Measurements from ENCODE around the gene MUC20. TPM values are rescaled to one million over a fixed set of nuclear protein-coding genes. Genes with fewer than 3 reads are reported as not detected.

MUC20 gene
- total and polyA plus RNA-seq, 2 experiments from 2014 or later = 0.29 TPM; not detected in 1

DNA sequence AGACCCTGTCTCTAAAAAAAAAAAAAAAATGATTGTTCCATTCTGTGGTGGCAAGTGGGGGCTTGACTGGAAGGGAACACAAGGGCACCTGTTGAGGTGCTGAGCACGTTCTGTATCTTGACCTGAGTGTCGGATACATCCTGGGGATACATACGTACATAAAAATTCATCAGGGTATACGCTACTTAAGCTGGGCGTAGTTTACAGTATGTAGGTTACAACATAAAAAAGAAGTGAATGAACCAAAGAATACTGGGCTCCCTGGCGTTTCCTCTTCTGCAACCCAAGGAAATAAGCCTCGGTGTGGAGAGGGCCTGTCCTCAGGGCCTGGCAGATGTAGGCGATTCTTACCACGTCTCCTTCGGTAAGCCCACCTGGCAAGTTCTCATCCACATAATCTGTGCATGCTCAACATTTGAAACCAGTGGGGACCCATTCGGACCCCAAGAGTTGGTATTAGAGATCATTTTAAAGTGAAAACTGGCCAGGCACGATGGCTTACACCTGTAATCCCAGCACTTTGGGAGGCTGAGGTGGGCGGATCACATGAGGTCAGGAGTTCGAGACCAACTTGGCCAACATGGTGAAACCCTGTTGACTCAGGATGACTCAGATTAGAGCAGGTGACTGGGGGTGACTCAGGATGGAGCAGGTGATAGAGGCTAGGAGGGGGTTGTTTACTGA lies 5.1 kb upstream of the MUC20 start (continued):
- TF ChIP-seq ZNF331 (CRISPR knock-in tag; IDR thresholded peaks at IDR 0.05; ENCODE audit: low read depth) (no peak), EZH2phosphoT487 (IDR thresholded peaks at IDR 0.05; ENCODE audit: unreplicated experiment) (no peak), REST (IDR thresholded peaks at IDR 0.05; ENCODE audit: unreplicated experiment) (no peak), NANOG (IDR thresholded peaks at IDR 0.05; ENCODE audit: borderline replicate concordance) (no peak)

- ATAC-seq (no peak), DNase-seq (ENCODE audit: low spot score) (no peak)
- H3F3A ChIP-seq (replicated peaks; ENCODE audit: low read depth) = no peaks in the 10 kb centered on the region
- H3K27me3 ChIP-seq (ENCODE audit: insufficient read depth) = no peaks in the 10 kb centered on the region
- Mint-ChIP-seq H3K36me3 (ENCODE audit: low read depth) (peaks cover 6% of the 10 kb centered on the region; the same call in 1 of the 3 replicates), H3K27ac (no peak overlapping the region), H3K4me3 (no peak overlapping the region), H3K4me1 (peaks cover 26% of the 10 kb centered on the region), H3K9me3 (peaks cover 9% of the 10 kb centered on the region), H3K27me3 (ENCODE audit: insufficient read depth, low read depth, poor library complexity) (peaks cover 11% of the 10 kb centered on the region)
- no peaks in the 10 kb centered on the region for H3K36me3 ChIP-seq (ENCODE audit: insufficient read depth)
- H3K79me2 ChIP-seq (replicated peaks; ENCODE audit: insufficient read depth) = no peaks in the 10 kb centered on the region
- H3K4me2 ChIP-seq = no peak overlapping the region
- H2AFZ ChIP-seq = no peak overlapping the region
- H3K4me3 ChIP-seq = no peak overlapping the region
- no peaks in the 10 kb centered on the region for H3K9me2 ChIP-seq (ENCODE audit: insufficient read depth)
- H4K20me1 ChIP-seq (replicated peaks; ENCODE audit: insufficient read depth) = no peaks in the 10 kb centered on the region
- peaks cover 22% of the 10 kb centered on the region for H3K4me1 ChIP-seq (ENCODE audit: insufficient read depth)
- no peak overlapping the region for H3K27ac ChIP-seq (ENCODE audit: low read depth)
- TF ChIP-seq ZNF331 (CRISPR knock-in tag; IDR thresholded peaks at IDR 0.05; ENCODE audit: low read depth) = no peak
- TF ChIP-seq JUNB (IDR thresholded peaks at IDR 0.05; ENCODE audit: unreplicated experiment) = no peak
- no peak for TF ChIP-seq POLR2AphosphoS5 (IDR thresholded peaks at IDR 0.05; ENCODE audit: low read depth)
- no peak for TF ChIP-seq CTCF (conservative IDR thresholded peaks at IDR 0.05; ENCODE audit: low read depth in 2 of 2)
- no peak for TF ChIP-seq CREB1 (CRISPR knock-in tag; IDR thresholded peaks at IDR 0.05; ENCODE audit: low read depth)
- TF ChIP-seq STAT1 (IDR thresholded peaks at IDR 0.05; ENCODE audit: unreplicated experiment) = no peak
- no peak for TF ChIP-seq EZH2 (IDR thresholded peaks at IDR 0.05; ENCODE audit: low read depth, unreplicated experiment)
- no peak for TF ChIP-seq EZH2phosphoT487 (IDR thresholded peaks at IDR 0.05; ENCODE audit: unreplicated experiment)
- no peak for TF ChIP-seq ZNF114 (CRISPR knock-in tag; IDR thresholded peaks at IDR 0.05)
- no peak for TF ChIP-seq NANOG (IDR thresholded peaks at IDR 0.05; ENCODE audit: borderline replicate concordance)
- no peak for TF ChIP-seq ETS1 (IDR thresholded peaks at IDR 0.05)
- TF ChIP-seq REST (IDR thresholded peaks at IDR 0.05; ENCODE audit: unreplicated experiment) = no peak
Observed at GRCh38 chr3:195717416-195717815, 3.4 kb upstream of the MUC20 start.
